Measurements from ENCODE around the gene GALNS.

DNA sequence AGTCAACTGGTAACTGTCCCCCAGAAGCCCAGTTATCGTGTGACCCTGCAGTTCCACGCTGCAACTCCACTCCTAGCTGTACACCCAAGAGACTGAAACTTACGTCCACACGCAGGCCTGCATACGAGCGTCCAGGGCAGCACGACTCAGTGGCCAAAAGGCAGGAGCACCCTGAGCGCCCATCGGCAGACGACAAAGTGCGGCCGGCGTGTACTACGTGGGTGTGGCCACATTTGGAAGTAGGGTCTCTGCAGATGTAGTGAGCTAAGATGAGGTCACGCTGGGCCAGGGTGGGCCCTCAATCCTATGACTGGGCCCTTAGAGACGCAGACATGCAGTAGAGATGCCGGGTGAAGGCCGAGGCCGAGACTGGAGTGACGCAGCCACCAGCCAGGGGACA is 13.5 kb downstream of the GALNS start:
- TF ChIP-seq POLR2A (IDR thresholded peaks at IDR 0.05; ENCODE audit: low read length), result no peak
- no peak for TF ChIP-seq GATA1 (IDR thresholded peaks at IDR 0.05; ENCODE audit: low read depth, low read length)
